ENCODE measurements around the gene TMEM88. TPM values are rescaled to one million over a fixed set of nuclear protein-coding genes. Genes with fewer than 3 reads are reported as not detected.

Gene TMEM88
- total and polyA plus RNA-seq, 2 of the 13 experiments (the other 11 are each of a cell fraction or from before 2014, with no cell fraction given), result 0.31 to 0.66 TPM

GRCh38 chr17:7811251-7811650, 43.6 kb upstream of the TMEM88 start:
- Histone ChIP-seq H3K9ac (ENCODE audit: insufficient read depth, low read depth, low read length) (no peak overlapping the region), H3K4me2 (ENCODE audit: low read depth, low read length) (no peak overlapping the region), H3K79me2 (ENCODE audit: insufficient read depth, low read length) (no peaks in the 10 kb centered on the region), H3K9me3 (ENCODE audit: low read length) (no peaks in the 10 kb centered on the region), H3K4me1 (ENCODE audit: insufficient read depth, low read length) (no peaks in the 10 kb centered on the region), H4K20me1 (ENCODE audit: insufficient read depth, low read length) (no peaks in the 10 kb centered on the region), H2AFZ (ENCODE audit: low read length) (no peak overlapping the region), H3K4me3 (replicated peaks in 1 of 3; ENCODE audit: insufficient read depth in 1 of 3, low read depth in 2 of 3, low read length in 3 of 3) (no peak overlapping the region), H3K27me3 (ENCODE audit: control insufficient read depth in 1 of 2, insufficient read depth in 2 of 2, low read length in 2 of 2) (peaks cover 0 to 28% of the 10 kb centered on the region in 2 experiments; a peak in 3 of 5 replicates), H3K36me3 (replicated peaks in 1 of 2; ENCODE audit: control insufficient read depth in 1 of 2, insufficient read depth in 2 of 2, low read length in 2 of 2) (no peaks in the 10 kb centered on the region), H3K27ac (ENCODE audit: extremely low read length, insufficient read depth, low read length) (no peak overlapping the region)
- WGBS (ENCODE audit: low lambda C conversion rate), result 14% methylated on average over 3 of the region's 3 CpGs
- no peak for ATAC-seq
- intact Hi-C loops (cut with micrococcal nuclease; ENCODE audit: unreplicated experiment), result no loop called here
- DNase-seq (ENCODE audit: low spot score), result no peak
- CTCF ChIA-PET (ENCODE audit: low intra/inter-chr PET ratio, low total read pairs), result no interaction called here
- BruUV-seq (replicated peaks), result no TSS peak
- FAIRE-seq, result no peak
- POLR2A ChIA-PET, result no interaction called here
- in situ Hi-C loops (cut with HindIII; ENCODE audit: extremely low pct_ligation_motif_present, low pct_unique_long_range_greater_than_20kb), result no loop called here
- no peak for TF ChIP-seq U2AF2 (IDR thresholded peaks at IDR 0.05; ENCODE audit: low read depth, low read length)
- TF ChIP-seq PTBP1 (IDR thresholded peaks at IDR 0.05; ENCODE audit: low read depth, low read length, poor library complexity, severe bottlenecking), result no peak
- no peak for TF ChIP-seq ZNF660 (CRISPR knock-in tag; IDR thresholded peaks at IDR 0.05; ENCODE audit: borderline replicate concordance, low read depth)
- TF ChIP-seq ZNF407 (CRISPR knock-in tag; IDR thresholded peaks at IDR 0.05; ENCODE audit: not compliant biosample characterization), result no peak
- TF ChIP-seq ZNF251 (CRISPR knock-in tag; IDR thresholded peaks at IDR 0.05), result no peak
- TF ChIP-seq ZNF770 (CRISPR knock-in tag; IDR thresholded peaks at IDR 0.05), result no peak
- no peak for TF ChIP-seq PAF1 (CRISPR knock-in tag; IDR thresholded peaks at IDR 0.05)
- no peak for TF ChIP-seq MTF2 (CRISPR knock-in tag; IDR thresholded peaks at IDR 0.05; ENCODE audit: borderline replicate concordance)
- no peak for TF ChIP-seq JUN (CRISPR knock-in tag; IDR thresholded peaks at IDR 0.05)
- TF ChIP-seq SNAPC2 (CRISPR knock-in tag; IDR thresholded peaks at IDR 0.05), result no peak
- TF ChIP-seq HMG20B (CRISPR knock-in tag; conservative IDR thresholded peaks at IDR 0.05), result no peak
- TF ChIP-seq SP4 (CRISPR knock-in tag; IDR thresholded peaks at IDR 0.05), result no peak
- TF ChIP-seq ZNF501 (CRISPR knock-in tag; IDR thresholded peaks at IDR 0.05), result no peak
- TF ChIP-seq RCOR2 (CRISPR knock-in tag; IDR thresholded peaks at IDR 0.05), result no peak
- TF ChIP-seq SNAPC5 (CRISPR knock-in tag; IDR thresholded peaks at IDR 0.05; ENCODE audit: borderline replicate concordance), result no peak
- no peak for TF ChIP-seq ZBTB8A (CRISPR knock-in tag; IDR thresholded peaks at IDR 0.05; ENCODE audit: borderline replicate concordance, low read depth)

Measured in HepG2 (cell line).